Neural cell (in vitro differentiated cells): ENCODE measurements around the gene RAB11FIP3. TPM values are rescaled to one million over a fixed set of nuclear protein-coding genes. Genes with fewer than 3 reads are reported as not detected.
"Not testable (repeated sequence)": the region's sequence is repeated elsewhere in the genome, so short reads cannot be mapped to it uniquely, and the experiment has no call there.

Source experiments
- H2AFZ ChIP-seq: fragments of 200-600, 300-800 bp; sonication (generic), shearing (Covaris generic); 2 replicates; pipeline ENCODE4 v1.6.0; 2014; ENCODE audit warnings: low read depth, mild to moderate bottlenecking, antibody characterized with exemption, low read length, moderate library complexity
- H3F3A ChIP-seq: fragments of 200-600 bp; shearing (Covaris generic); 2 replicates; pipeline ENCODE4 v1.6.1; 2016; ENCODE audit warnings: mild to moderate bottlenecking, moderate library complexity, mixed read lengths, antibody characterized with exemption, low read length; ENCODE audit not compliant: insufficient read depth, poor library complexity, severe bottlenecking
- H3K27ac ChIP-seq: fragments of 200-600, 300-800 bp; sonication (generic), shearing (Covaris generic); 2 replicates; pipeline ENCODE4 v1.5.1; 2014; ENCODE audit warnings: mild to moderate bottlenecking, low read length, moderate library complexity
- H3K27me3 ChIP-seq: fragments of 300-800, 200-600 bp; sonication (generic), shearing (Covaris generic); 2 replicates; pipeline ENCODE4 v1.6.0; 2014; ENCODE audit warnings: mild to moderate bottlenecking, low read depth, low read length, moderate library complexity; ENCODE audit not compliant: insufficient read depth
- H3K36me3 ChIP-seq: fragments of 300-800, 200-600 bp; sonication (generic), shearing (Covaris generic); 2 replicates; pipeline ENCODE4 v1.5.1; 2014; ENCODE audit warnings: mild to moderate bottlenecking, antibody characterized with exemption, low read length, moderate library complexity; ENCODE audit not compliant: insufficient read depth
- H3K4me2 ChIP-seq: fragments of 300-800, 200-600 bp; sonication (generic), shearing (Covaris generic); 2 replicates; pipeline ENCODE4 v1.6.0; 2014; ENCODE audit warnings: mild to moderate bottlenecking, low read length
- H3K4me3 ChIP-seq: fragments of 300-800, 200-600 bp; sonication (generic), shearing (Covaris generic); 2 replicates; pipeline ENCODE4 v1.5.1; 2014; ENCODE audit warnings: mild to moderate bottlenecking, low read length, moderate library complexity
- H3K79me2 ChIP-seq: fragments of 200-600 bp; shearing (Covaris generic); replicated peaks from 2 replicates; pipeline ENCODE4 v1.6.0; 2014; ENCODE audit warnings: mild to moderate bottlenecking, low read length, moderate library complexity; ENCODE audit not compliant: insufficient read depth
- H3K9ac ChIP-seq: fragments of 300-800, 200-600 bp; sonication (generic), shearing (Covaris generic); 2 replicates; pipeline ENCODE4 v1.6.1; 2016; ENCODE audit warnings: mild to moderate bottlenecking, low read length, mixed read lengths
- H3K9me2 ChIP-seq: fragments of 200-600 bp; shearing (Covaris generic); 2 replicates; pipeline ENCODE4 v1.6.1; 2016; ENCODE audit warnings: mild to moderate bottlenecking, low read length, mixed read lengths; ENCODE audit not compliant: insufficient read depth
- H3K9me3 ChIP-seq: fragments of 200-600, 300-800 bp; sonication (generic), shearing (Covaris generic); 2 replicates; pipeline ENCODE4 v1.6.1; 2016; ENCODE audit warnings: mild to moderate bottlenecking, mixed run types, low read length, moderate library complexity, mixed read lengths
- H4K20me1 ChIP-seq: fragments of 200-600 bp; shearing (Covaris generic); 2 replicates; pipeline ENCODE4 v1.6.1; 2016; ENCODE audit warnings: mild to moderate bottlenecking, mixed run types; ENCODE audit not compliant: insufficient read depth
- EP300 ChIP-seq: fragments of 450-650 bp; conservative IDR thresholded peaks from 2 replicates; pipeline ENCODE4 v1.6.1; 2014; ENCODE audit warnings: antibody characterized with exemption, mild to moderate bottlenecking, moderate library complexity; ENCODE audit not compliant: poor library complexity, severe bottlenecking
- EZH2 ChIP-seq: fragments of 200-600, 300-800 bp; shearing (Covaris generic), sonication (generic); IDR thresholded peaks from 2 replicates; pipeline ENCODE4 v1.6.1; 2014; ENCODE audit warnings: antibody characterized with exemption, low read length, borderline replicate concordance, mild to moderate bottlenecking; ENCODE audit not compliant: insufficient read depth, poor library complexity, severe bottlenecking
- MXI1 ChIP-seq: fragments of 450-650 bp; conservative IDR thresholded peaks from 2 replicates; pipeline ENCODE4 v1.6.1; 2014; ENCODE audit warnings: antibody characterized with exemption, mild to moderate bottlenecking; ENCODE audit not compliant: poor library complexity, severe bottlenecking
- POLR2AphosphoS5 ChIP-seq: IDR thresholded peaks from 2 replicates; pipeline ENCODE4 v1.6.1; 2012
- RAD21 ChIP-seq: fragments of 450-650 bp; conservative IDR thresholded peaks from 2 replicates; pipeline ENCODE4 v1.6.1; 2014; ENCODE audit warnings: antibody characterized with exemption, mild to moderate bottlenecking, moderate library complexity
- SMC3 ChIP-seq: fragments of 450-650 bp; conservative IDR thresholded peaks from 2 replicates; pipeline ENCODE4 v1.6.1; 2014; ENCODE audit warnings: antibody characterized with exemption, mild to moderate bottlenecking, moderate library complexity; ENCODE audit not compliant: poor library complexity
- TAF1 ChIP-seq: IDR thresholded peaks from 2 replicates; pipeline ENCODE4 v1.6.1; 2012; ENCODE audit warnings: low read depth
- polyA plus RNA-seq: library from polyadenylated mRNA; depleted of rRNA; stranded (reverse); fragments of >200 nt; gene quantifications from 2 replicates; pipeline ENCODE4 v1.2.3, GENCODE V29; 2014
- TF ChIP-seq, protein P1 (sequence below): IDR thresholded peaks from 2 replicates; pipeline ENCODE4 v1.6.1; 2012; ENCODE audit warnings: borderline replicate concordance
- TF ChIP-seq, protein P2 (sequence below): fragments of 450-650 bp; IDR thresholded peaks from 2 replicates; pipeline ENCODE4 v1.5.1; 2014; ENCODE audit warnings: antibody characterized with exemption, mild to moderate bottlenecking, moderate library complexity; ENCODE audit not compliant: poor library complexity, severe bottlenecking

Gene RAB11FIP3
- polyA plus RNA-seq, 1 donor from 2014 or later: 55.0 TPM

DNA sequence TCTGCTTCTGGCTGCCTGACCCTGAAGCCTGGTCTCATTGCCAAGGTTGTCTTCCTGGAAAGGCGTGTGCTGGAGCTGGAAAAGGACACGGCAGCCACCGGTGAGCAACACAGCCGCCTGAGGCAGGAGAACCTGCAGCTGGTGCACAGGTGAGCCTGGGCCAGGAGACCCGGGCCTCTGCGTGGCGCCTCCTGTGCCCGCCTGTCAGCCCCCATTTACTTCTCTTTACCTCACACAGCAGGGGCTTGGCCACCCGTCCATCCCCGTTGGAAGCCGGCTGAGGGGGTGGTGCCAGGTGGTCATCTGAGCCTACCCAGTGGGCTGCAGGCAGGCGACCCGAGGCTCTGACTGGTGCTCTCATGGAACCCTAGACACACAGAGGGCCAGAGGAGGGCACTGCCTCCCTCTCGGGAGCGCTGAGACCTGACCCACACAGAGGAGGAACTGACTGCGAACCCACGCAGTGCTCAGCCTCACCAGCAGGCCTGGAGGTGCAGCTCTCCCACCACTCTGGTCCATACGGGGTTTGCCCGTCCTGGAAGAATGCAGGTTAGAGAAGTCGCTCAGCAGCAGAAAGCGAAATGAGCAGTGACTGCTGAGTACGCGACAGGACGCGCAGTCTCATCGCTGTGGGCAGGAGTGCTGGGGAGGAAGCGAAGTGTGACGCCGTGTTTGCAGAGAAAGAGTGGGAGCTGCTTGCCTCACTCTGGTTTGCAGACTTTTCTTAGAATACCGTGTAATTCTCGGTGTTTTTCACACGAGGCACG lies 80.2 kb downstream of the RAB11FIP3 start:
- H3K9me3 ChIP-seq: no peaks in the 10 kb centered on the region
- H3K27ac ChIP-seq: no peak overlapping the region
- H3K36me3 ChIP-seq: no peaks in the 10 kb centered on the region
- H3K9me2 ChIP-seq: no peaks in the 10 kb centered on the region
- H3K27me3 ChIP-seq: no peaks in the 10 kb centered on the region
- H3K4me3 ChIP-seq: no peak overlapping the region
- H3K4me2 ChIP-seq: no peak overlapping the region
- no peaks in the 10 kb centered on the region for H3F3A ChIP-seq
- H3K9ac ChIP-seq: no peak overlapping the region
- TF ChIP-seq RAD21 (no peak), MXI1 (no peak), EP300 (no peak), POLR2AphosphoS5 (no peak), EZH2 (no peak)
- TF ChIP-seq, protein P1, sequence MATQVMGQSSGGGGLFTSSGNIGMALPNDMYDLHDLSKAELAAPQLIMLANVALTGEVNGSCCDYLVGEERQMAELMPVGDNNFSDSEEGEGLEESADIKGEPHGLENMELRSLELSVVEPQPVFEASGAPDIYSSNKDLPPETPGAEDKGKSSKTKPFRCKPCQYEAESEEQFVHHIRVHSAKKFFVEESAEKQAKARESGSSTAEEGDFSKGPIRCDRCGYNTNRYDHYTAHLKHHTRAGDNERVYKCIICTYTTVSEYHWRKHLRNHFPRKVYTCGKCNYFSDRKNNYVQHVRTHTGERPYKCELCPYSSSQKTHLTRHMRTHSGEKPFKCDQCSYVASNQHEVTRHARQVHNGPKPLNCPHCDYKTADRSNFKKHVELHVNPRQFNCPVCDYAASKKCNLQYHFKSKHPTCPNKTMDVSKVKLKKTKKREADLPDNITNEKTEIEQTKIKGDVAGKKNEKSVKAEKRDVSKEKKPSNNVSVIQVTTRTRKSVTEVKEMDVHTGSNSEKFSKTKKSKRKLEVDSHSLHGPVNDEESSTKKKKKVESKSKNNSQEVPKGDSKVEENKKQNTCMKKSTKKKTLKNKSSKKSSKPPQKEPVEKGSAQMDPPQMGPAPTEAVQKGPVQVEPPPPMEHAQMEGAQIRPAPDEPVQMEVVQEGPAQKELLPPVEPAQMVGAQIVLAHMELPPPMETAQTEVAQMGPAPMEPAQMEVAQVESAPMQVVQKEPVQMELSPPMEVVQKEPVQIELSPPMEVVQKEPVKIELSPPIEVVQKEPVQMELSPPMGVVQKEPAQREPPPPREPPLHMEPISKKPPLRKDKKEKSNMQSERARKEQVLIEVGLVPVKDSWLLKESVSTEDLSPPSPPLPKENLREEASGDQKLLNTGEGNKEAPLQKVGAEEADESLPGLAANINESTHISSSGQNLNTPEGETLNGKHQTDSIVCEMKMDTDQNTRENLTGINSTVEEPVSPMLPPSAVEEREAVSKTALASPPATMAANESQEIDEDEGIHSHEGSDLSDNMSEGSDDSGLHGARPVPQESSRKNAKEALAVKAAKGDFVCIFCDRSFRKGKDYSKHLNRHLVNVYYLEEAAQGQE: no peak
- TF ChIP-seq, protein P2, sequence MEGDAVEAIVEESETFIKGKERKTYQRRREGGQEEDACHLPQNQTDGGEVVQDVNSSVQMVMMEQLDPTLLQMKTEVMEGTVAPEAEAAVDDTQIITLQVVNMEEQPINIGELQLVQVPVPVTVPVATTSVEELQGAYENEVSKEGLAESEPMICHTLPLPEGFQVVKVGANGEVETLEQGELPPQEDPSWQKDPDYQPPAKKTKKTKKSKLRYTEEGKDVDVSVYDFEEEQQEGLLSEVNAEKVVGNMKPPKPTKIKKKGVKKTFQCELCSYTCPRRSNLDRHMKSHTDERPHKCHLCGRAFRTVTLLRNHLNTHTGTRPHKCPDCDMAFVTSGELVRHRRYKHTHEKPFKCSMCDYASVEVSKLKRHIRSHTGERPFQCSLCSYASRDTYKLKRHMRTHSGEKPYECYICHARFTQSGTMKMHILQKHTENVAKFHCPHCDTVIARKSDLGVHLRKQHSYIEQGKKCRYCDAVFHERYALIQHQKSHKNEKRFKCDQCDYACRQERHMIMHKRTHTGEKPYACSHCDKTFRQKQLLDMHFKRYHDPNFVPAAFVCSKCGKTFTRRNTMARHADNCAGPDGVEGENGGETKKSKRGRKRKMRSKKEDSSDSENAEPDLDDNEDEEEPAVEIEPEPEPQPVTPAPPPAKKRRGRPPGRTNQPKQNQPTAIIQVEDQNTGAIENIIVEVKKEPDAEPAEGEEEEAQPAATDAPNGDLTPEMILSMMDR: no peak
- no peak overlapping the region for H2AFZ ChIP-seq
- no peaks in the 10 kb centered on the region for H3K79me2 ChIP-seq
- H4K20me1 ChIP-seq: no peaks in the 10 kb centered on the region

DNA sequence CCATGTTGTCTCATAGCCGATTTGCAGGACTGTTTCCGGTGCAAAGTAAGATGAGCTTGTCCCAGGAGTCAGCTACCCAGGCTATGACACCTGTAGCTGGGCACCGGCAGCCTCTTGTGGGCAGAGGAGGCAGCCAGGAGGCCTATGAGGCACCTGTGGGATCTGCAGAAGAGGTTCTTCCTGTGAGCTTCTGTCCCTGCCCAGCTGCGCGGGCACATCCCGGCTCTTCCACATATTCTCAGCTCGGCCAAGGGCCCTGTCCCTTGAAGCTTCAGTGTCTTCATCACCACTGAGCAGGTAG lies 80.7 kb downstream of the RAB11FIP3 start:
- no peak for TF ChIP-seq EP300
- TF ChIP-seq, protein P1: no peak
- TF ChIP-seq EZH2: no peak
- TF ChIP-seq POLR2AphosphoS5: no peak
- no peak for TF ChIP-seq RAD21
- TF ChIP-seq, protein P2: no peak
- TF ChIP-seq MXI1: no peak
- no peak for TF ChIP-seq SMC3
- no peak for TF ChIP-seq TAF1
- Histone ChIP-seq H3K4me2 (no peak overlapping the region), H3K9me2 (no peaks in the 10 kb centered on the region), H3K9me3 (no peaks in the 10 kb centered on the region), H3K9ac (no peak overlapping the region), H4K20me1 (no peaks in the 10 kb centered on the region), H3K27ac (no peak overlapping the region), H2AFZ (no peak overlapping the region), H3K36me3 (no peaks in the 10 kb centered on the region), H3K79me2 (no peaks in the 10 kb centered on the region), H3K4me3 (no peak overlapping the region), H3K27me3 (no peaks in the 10 kb centered on the region), H3F3A (no peaks in the 10 kb centered on the region)

DNA sequence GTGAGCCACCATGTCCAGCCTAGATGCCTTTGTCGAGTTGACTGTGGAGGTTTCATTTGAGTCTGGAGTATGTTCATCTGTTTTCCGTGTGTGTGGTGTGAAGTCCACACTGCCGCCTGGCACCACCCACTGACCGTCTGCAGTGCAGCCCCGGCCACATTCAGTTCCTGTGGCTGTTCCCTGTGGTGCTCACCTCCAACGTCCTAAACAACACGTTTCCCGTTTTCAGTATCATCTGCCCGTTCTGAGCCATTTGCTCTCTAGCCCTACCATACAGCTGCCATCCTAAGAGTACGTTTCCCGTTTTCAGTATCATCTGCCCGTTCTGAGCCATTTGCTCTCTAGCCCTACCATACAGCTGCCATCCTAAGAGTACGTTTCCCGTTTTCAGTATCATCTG lies 82.1 kb downstream of the RAB11FIP3 start:
- H3K9me2 ChIP-seq, H3K4me3 ChIP-seq, H3K9ac ChIP-seq, H4K20me1 ChIP-seq, H3K36me3 ChIP-seq, H2AFZ ChIP-seq, H3K27ac ChIP-seq, H3K27me3 ChIP-seq, H3F3A ChIP-seq, H3K79me2 ChIP-seq, H3K4me2 ChIP-seq, H3K9me3 ChIP-seq: not testable (repeated sequence)
